ENCODE data around the gene MYLK2. TPM values are rescaled to one million over a fixed set of nuclear protein-coding genes. Genes with fewer than 3 reads are reported as not detected.

MYLK2 gene
- total RNA-seq, result 0.15 and 0.32 TPM in 2 replicates

DNA sequence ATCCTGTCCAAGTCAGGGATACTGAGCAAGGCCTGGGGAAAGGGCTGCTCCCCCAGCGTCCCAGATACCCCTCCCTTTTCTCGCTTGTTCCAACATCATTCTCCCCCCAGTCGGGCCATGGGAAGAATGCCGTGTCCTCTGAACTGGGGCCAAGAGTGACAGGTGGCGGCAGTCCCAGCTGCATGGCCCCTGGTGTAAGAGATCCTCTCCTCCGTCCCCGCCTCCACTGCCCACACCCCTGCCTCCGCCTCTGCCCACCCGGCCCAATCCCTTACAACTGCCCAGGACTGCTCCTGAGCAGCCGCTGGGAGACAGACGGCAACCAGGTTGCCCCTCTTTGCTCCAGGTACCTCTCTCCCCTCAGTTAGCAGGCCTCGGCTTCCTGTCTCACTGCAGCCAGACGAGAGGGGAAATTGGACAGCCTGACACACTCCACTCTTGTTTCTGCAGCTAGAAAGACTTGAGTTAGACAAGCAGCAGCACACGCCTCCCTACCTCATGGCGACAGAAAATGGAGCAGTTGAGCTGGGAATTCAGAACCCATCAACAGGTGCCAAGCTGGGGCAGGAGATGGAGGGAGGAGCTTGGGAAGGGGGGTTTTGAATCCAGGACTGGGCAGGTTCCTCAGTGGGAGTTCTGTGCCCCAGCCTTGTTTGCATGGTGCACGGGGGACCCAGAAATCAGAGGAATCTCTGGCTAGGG, at the start of gene MYLK2:
MYLK2 (plus strand) TSS at position 274 of the 702 bp plus-strand sequence; CDS start at position 499, 225 bp downstream.

DNA sequence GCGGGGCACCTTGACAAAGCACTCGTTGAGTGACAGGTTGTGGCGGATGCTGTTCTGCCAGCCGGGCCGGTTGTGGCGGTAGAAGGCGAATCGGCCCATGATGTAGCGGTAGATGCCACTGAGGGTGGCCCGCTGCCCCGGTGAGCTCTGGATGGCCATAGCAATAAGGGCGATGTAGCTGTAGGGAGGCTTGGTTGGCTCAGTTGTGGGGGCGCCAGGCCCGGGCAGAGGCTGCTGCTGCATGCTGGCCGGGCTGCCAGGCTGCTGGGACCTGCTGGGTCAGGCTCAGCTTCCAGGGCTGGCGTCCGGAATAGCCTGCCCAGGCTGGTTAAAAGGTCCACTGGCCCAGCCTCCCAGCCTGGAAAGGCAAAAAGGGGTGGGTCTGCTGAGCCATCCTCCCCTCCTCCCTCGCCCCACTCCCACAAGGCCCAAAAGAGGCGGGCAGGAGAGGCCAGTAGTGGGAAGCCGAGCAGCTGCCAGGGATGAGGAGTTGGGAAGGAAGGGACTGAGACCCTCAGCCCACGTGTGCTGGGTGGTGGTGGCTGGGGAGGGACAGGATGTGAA, 26.2 kb downstream of the MYLK2 start, which contains the start of gene FOXS1:
FOXS1 (minus strand) TSS at position 305 of the 564 bp plus-strand sequence; CDS start at position 243, 62 bp downstream.

DNA sequence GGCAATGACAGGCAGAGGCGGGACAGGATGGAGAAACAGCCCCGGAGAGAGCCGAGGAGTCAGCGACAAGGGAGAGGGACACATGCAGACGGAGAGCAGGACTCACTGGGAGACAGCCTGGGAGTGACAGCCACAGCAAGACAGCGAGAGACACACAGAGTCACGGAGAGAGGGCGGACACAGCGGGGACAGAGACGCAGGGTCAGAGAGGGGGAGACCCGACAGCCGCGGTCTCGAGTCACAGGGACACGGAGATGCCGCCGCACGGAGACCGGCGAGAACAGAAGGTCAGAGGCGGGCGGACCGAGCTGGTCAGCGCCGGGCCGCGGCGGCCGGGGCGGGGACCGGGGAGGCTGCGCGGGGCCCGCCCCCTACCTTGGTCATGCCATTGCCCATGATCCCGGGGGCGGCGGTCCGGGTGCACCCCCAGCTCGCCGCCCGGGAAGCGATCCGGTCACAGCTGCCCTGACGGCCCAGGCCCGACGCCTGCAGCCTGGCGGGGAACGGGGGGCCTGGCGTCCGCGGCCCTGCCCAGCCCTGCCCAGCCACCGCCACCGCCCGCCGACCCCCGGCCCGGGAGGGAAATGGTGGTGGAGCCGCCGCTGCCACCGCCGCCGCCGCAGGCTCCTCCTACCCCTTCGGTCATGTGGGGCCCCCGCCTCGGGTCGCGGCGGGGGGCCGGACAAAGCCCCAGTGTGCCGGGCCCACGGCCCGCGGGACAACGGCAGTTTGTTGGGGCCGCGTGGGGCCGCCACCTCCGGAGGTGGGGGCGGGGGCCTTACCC, 51.0 kb downstream of the MYLK2 start, which contains the start of the genes DUSP15 and TTLL9:
DUSP15 (minus strand) TSS at position 586 of the 784 bp plus-strand sequence; CDS start at position 396, 190 bp downstream.
TTLL9 (plus strand) TSS at position 693 of the 784 bp plus-strand sequence. CDS start 493 bp downstream, outside the sequence.

Other genes with a start within 250 kb of the MYLK2 start
- gene ID1, start 214.1 kb upstream of the MYLK2 start, total RNA-seq, result 66.0 and 150 TPM in 2 replicates
- gene COX4I2, start 181.4 kb upstream of the MYLK2 start, total RNA-seq, result not detected in 2 replicates
- gene BCL2L1, start 96.5 kb upstream of the MYLK2 start, total RNA-seq, result 44.2 and 62.3 TPM in 2 replicates
- gene TPX2, start 80.1 kb upstream of the MYLK2 start, total RNA-seq, result 45.8 and 58.2 TPM in 2 replicates
- not detected in 2 replicates for gene FOXS1, start 26.2 kb downstream of the MYLK2 start, total RNA-seq
- not detected in 2 replicates for gene DUSP15, start 51.2 kb downstream of the MYLK2 start, total RNA-seq
- not detected in 2 replicates for gene TTLL9, start 51.3 kb downstream of the MYLK2 start, total RNA-seq
- gene PDRG1, start 132.7 kb downstream of the MYLK2 start, total RNA-seq, result 5.2 and 6.8 TPM in 2 replicates
- gene XKR7, start 148.8 kb downstream of the MYLK2 start, total RNA-seq, result not detected in 2 replicates
- 5.5 and 9.1 TPM in 2 replicates for gene CCM2L, start 191.1 kb downstream of the MYLK2 start, total RNA-seq
- gene HCK, start 232.9 kb downstream of the MYLK2 start, total RNA-seq, result not detected in 2 replicates